ENCODE measurements around the gene RNF10.

GRCh38 chr12:120614848-120615247 lies 80.7 kb downstream of the RNF10 start:
- TF ChIP-seq NFIC (IDR thresholded peaks at IDR 0.05; ENCODE audit: borderline replicate concordance) = no peak
- TF ChIP-seq CTCF (IDR thresholded peaks at IDR 0.05) = no peak
- no peak for TF ChIP-seq FOSL2 (IDR thresholded peaks at IDR 0.05; ENCODE audit: borderline replicate concordance, low read depth)
- no peak for TF ChIP-seq ELF1 (IDR thresholded peaks at IDR 0.05)
- TF ChIP-seq TCF12 (IDR thresholded peaks at IDR 0.05) = no peak
- TF ChIP-seq GABPA (IDR thresholded peaks at IDR 0.05; ENCODE audit: low read depth) = no peak
- TF ChIP-seq NRF1 (IDR thresholded peaks at IDR 0.05; ENCODE audit: low read depth, low read length) = no peak
- TF ChIP-seq USF2 (IDR thresholded peaks at IDR 0.05; ENCODE audit: borderline replicate concordance, low read depth, low read length) = no peak
- no peak for TF ChIP-seq MEF2A (IDR thresholded peaks at IDR 0.05; ENCODE audit: borderline replicate concordance, low read depth)
- no peak for TF ChIP-seq SMC3 (IDR thresholded peaks at IDR 0.05; ENCODE audit: low read depth, low read length)
- TF ChIP-seq POLR2AphosphoS5 (IDR thresholded peaks at IDR 0.05; ENCODE audit: low read depth, low read length) = no peak
- no peak for TF ChIP-seq EZH2phosphoT487 (IDR thresholded peaks at IDR 0.05; ENCODE audit: borderline replicate concordance, low read depth)
- TF ChIP-seq FOXM1 (IDR thresholded peaks at IDR 0.05; ENCODE audit: low read depth) = no peak

Data from SK-N-SH (cell line).